ENCODE data around the gene THAP7.

The THAP7 gene

GRCh38 chr22:20949698-20950183, 52.2 kb downstream of the THAP7 start:
- DNase-seq (ENCODE audit: low read depth in 1 of 2, low spot score in 1 of 2): no peak

Data from stimulated activated CD4-positive, alpha-beta T cell treated with anti-CD3 and anti-CD28 coated beads, Interleukin-15, amount 100 ng/mL, for 1 hour (primary cell).